RCC 7860 (cell line): ENCODE measurements around the gene TBC1D10B.
"Not testable (repeated sequence)": the region's sequence is repeated elsewhere in the genome, so short reads cannot be mapped to it uniquely, and the experiment has no call there.

ENCODE experiments used
- DNase-seq: peaks from one replicate; pipeline ENCODE4 v3.0.0-alpha.2; 2015; ENCODE audit warnings: low spot score
- FAIRE-seq: peaks from 2 replicates; lab custom pipeline; 2012; peaks lifted over from hg19 to GRCh38; lab: Jason Lieb, UNC

TBC1D10B gene

DNA sequence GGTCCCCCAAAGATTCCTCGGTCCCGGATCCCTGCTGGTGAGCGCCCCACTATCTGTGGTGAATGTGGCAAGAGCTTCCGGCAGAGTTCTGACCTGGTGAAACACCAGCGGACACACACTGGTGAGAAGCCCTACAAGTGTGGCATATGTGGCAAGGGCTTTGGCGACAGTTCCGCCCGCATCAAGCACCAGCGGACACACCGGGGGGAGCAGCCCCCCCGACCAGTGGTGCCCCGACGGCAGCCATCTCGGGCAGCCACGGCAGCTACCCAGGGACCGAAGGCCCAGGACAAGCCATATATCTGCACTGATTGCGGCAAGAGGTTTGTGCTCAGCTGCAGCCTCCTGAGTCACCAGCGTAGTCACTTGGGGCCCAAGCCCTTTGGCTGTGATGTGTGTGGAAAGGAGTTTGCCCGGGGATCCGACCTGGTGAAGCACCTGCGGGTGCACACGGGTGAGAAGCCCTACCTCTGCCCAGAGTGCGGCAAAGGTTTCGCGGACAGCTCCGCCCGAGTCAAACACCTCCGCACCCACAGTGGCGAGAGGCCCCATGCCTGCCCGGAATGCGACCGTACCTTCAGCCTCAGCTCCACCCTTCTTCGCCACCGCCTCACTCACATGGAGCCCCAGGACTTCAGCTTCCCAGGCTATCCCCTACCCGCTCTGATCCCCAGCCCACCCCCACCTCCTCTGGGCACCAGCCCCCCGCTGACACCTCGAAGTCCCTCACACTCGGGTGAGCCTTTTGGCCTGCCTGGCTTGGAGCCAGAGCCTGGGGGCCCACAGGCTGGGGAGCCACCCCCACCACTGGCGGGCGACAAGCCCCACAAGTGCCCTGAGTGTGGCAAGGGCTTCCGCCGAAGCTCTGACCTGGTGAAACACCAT, 27.7 kb upstream of the TBC1D10B start:
- no peak for FAIRE-seq
- no peak for DNase-seq

DNA sequence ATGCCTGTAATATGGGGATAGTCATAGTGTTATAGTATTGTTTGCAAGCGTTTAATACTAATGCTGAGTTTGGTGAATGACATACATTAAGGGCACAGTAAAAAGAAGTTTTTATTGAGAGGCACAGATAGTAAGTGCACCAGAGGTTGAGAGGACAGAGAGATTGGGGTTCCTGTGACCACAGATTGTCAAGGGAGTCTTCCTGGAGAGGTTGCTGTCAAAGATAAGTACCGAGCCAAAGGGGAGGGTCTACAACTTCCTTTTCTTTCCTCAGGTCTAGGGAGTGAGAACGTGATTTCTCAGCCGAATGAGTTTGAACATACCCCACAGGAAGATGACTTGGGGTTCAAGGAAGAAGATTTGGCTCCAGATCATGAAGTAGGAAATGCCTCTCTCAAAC, 26.8 kb upstream of the TBC1D10B start:
- FAIRE-seq (no peak), DNase-seq (no peak)

DNA sequence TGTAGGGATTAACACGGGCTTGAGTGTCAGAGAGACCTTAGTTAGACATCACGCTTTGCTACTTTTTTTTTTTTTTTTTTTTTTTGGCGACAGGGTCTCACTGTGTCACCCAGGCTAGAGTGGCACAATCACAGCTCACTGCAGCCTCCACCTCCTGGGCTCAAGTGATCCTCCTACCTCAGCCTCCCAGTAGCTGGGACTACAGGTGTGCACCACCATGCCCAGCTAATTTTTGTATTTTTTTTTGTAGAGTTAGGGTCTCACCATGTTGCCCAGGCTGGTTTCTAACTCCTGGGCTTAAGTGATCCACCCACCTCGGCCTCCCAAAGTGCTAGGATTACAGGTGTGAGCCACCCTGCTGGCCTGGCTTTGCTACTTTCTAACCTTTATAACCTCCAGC, 26.3 kb upstream of the TBC1D10B start:
- FAIRE-seq, DNase-seq: not testable (repeated sequence)

DNA sequence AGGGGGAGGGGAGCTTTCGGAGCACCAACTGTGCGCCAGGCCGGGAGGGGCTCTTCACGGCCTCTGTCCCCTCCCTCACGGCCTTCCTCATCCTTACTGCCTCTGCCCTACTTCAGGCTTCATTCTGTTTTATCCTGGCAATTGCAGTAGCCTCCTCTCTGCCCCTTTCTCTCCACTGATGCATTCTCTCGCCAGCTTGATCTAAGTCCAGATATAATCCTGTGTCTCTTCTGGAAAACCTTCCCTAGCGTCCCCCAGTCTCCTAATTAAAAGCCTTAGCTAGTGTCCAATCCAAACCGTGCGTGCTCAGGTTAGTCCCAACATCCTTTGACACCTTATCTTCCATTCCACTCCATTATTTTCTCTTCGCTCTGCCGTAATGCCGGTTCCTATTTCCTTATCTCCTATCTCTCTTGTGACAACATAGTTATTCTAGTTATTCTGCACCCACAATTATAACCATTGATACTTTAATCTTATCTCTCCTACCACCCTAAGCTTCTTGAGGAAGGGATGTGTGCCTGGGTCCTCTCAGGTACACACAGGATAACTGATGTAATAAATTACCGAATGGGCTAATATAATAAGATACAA, 25.8 kb upstream of the TBC1D10B start:
- DNase-seq = no peak
- FAIRE-seq = no peak

DNA sequence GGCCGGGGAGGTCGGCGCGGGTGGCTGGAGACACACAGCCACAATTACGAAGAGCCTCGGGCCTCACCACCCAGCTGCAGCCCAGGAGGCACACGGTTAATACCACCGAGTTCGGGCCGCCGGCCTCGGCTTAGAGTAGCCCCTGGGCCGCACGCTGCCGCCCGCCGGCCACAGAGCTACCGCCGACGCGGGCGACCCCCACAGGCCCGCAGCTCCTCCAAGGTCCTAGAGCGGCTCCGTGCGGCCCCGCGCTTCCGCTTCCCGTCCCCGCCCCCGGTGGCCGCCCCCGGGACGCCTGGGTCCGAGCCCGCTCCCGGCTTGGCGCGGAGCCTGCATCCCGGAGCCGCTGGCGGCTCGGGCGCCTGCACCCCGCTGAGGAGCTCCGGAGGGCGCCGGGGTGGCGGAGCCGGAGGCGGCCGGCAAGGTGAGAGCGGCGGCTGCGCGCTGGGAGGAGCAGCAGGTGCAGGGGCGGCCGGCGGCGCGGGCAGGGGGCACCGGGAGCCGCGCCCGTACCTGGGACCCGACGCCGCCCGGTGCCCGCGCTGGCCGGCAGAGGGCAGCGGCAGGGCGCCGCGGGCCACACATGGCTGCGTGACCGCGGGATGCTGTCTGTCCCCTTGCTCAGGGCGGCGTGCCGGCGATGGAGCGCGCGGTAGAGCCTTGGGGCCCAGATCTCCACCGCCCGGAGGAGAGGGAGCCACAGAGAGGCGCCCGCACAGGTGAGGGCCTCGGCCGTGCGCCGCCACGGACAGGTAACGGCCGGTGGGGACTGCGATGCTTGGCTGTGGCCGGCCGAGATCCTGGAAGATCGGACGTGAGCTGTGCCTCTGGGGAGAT, 25.1 kb upstream of the TBC1D10B start, which contains the start of gene ZNF48:
Gene ZNF48, plus strand, starts transcription at position 266 of the 837 bp plus-strand sequence. Its CDS starts 375 bp downstream, at position 641.
- FAIRE-seq (no peak), DNase-seq (peak; percentile 36)

DNA sequence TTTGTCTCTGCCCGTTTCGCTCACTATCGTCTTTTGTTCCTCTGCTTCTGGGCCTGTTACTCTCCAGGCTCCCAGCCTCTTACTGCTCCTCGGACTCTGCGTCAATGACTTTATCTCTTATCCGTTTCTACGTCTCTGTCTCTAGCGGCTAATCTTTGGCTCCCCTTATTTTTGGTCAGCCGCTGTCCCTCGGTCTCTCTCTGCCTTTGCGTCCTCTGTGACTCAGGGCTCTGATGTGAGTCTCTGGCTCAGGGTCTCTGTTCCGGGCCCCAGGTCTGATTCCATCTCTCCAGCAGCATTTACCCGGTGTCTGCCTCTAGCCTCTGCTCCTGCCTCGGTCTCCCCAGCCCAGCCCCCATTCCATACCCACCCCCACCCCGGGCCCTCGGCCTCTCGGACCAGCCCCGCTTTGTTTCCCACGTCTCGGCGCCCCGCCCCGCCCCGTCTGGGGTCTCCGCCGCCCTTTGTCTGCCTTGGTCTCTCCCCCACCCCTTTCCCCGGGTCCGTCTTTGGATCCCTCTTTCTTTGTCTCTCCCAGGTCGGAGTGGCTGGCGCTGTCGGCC, 24.4 kb upstream of the TBC1D10B start:
- FAIRE-seq = no peak
- DNase-seq = no peak

DNA sequence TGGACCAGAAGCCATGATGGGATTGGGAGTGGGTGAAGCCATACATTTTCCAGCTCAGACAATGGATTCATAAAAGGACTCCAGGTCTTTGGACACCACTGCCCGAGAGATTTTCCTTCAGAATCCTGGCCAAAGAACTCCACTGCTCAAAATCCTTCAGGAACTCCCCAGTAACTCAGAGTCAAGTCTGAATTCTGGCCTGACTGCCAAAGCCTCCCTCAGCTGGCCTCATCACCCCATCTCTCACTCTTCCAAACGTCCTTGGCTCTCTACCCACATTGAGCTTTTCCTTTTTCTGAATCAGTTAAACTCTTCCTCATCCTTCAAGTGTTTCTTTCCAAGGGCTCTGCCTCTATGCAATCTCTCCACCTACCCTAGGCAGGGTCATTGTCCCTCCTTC, 13.2 kb upstream of the TBC1D10B start:
- no peak for DNase-seq
- FAIRE-seq = no peak

DNA sequence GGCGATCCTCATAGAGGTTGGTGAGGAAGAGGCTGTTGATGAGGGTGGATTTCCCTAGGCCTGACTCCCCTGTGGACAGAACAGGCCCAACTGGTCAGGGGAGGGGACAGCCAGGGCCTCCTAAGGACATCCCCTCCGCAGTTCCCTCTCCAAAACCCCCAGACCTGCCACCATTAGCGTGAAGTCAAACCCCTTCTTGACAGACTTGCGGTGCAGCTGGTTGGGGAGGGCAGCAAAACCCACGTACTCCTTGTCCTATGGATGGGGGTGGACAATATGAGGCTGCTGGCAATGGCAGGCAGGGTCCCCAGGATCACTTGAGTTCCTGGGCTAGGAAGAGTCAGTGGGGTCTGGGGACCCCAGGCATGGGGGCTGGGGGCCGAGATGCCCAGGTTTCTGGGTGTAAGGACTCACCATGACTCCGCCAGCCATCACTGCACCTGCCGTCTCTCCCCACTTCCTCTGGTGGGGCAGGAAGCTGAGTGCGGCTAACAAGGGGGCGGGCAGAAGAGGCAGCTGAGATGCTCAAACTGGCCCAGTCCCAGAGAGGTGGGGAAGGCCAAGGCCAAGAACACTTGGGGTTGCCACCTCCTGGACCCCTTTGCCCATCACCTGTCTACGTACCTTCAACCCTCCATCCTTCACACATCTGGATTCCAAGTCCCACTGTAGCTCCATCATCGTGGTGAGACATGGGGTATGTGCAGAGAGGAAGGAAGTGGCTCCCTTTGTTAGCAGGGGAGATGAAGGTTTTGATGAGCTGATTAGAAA, 12.0 kb upstream of the TBC1D10B start, which contains the start of gene SEPTIN1:
Gene SEPTIN1, minus strand, starts transcription at position 451 of the 771 bp plus-strand sequence. Its CDS starts 19 bp downstream, at position 432.
- no peak for DNase-seq
- no peak for FAIRE-seq

DNA sequence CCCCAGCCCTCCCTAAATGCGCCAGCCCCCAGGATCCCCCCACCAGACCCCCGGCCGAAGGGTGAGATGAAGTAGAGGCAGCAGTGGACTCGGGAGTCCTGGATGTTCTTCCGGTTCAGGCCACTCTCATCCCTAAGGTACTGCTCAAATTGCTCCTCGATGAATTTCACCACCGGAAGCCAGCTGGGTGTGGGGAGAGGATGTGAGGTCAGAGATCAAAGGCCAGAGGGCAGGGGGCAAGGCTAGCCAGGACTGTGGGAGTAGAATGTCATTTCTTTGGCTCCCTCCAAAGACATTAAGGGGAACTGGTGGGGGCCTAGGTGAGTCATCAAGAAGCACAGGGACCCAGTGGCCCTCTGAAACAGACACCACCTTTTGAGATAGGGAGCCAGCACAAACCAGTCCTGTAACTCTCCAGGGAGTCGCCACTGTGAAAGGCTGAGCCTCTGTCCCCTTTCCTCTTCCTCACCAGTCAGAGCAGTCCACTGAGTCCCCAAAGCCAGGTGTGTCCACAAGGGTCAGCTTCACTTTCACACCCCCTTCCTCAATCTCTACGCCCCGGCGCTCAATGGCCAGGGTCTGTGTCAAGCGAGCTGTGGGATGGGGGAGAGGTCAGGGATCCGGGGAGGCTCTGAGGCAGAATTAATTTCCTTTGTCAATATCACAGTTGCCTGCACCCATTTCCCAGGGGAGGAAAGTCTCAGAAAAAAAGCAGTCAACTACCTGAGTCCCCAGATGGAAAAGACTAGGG, 11.2 kb upstream of the TBC1D10B start:
- DNase-seq = no peak
- FAIRE-seq = no peak

DNA sequence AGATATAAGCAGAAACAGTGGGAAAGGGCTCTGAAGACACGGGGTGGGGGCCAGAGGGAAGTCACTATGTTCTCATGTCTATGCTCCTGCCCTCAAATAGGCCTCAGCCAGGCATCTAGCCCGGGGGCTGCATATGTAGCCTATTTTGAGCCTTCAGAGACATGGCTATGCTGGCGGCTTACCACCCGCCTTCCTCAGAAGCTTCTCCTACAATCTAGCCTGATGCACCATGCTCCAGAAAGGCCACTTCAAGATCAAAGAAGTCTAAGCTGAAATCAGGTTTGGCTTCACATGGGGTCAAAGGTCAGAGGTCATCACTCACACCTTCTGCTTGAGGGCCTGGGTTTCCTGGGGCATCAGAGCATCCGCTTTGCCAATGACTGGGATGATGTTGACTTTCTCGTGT, 10.5 kb upstream of the TBC1D10B start:
- FAIRE-seq (no peak), DNase-seq (no peak)

DNA sequence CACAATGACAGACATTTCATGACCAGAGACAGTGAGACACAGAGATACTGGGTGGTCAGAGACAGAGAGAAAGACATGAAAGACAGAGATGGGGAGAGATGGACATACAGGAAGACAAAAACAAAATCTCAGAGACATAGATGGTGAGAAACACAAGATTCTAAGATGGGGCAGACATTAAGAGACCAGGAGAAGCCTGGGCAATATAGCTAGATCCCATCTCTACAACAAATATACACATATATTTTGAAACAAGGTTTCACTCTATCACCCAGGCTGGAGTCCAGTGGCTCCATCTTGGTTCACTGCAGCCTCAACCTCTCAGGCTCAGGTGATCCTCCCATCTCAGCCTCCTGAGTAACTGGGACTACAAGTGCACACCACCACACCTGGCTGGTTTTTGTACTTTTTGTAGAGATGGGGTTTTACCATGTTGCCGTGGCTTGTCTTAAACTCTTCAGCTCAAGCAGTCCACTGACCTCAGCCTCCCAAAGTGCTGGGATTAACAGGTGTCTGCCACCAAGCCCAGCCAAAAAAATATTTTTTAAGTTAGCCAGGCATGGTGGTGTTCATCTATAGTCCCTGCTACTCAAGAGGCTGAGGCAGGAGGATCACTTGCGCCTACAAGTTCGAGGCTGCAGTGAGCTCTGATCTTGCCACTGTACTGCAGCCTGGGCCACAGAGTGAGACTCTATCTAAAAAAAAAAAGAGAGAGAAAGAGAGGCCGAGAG, 9.9 kb upstream of the TBC1D10B start:
- DNase-seq (no peak), FAIRE-seq (no peak)

DNA sequence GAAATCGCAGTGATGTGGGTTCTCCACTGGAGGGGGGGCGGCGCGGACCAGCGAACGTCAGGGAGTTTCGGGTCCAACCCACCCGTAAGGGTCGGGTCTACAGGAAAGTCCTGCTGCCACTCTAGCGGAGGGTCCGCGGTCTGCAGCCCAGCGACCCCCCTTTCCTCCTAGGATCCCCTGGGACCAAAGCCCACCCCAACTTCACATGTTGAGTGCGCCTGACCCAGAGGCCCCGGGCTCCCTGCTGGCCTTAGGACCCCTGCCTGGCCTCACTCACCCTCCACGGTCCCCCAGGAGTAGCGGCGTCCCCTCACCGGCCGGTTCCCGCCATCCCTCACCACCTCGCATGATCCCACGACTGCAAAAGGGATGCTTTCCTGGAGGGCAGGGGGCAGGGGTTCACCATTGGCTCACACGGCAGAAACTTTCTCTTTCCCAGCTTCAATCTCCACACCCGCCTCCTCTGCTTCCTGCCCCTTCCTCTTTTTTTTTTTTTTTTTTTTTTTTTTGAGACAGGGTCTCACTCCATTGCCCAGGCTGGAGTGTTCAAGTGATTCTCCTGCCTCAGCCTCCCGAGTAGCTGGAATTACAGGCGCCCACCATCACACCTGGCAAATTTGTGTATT, 9.0 kb upstream of the TBC1D10B start:
- DNase-seq = no peak
- FAIRE-seq = no peak

DNA sequence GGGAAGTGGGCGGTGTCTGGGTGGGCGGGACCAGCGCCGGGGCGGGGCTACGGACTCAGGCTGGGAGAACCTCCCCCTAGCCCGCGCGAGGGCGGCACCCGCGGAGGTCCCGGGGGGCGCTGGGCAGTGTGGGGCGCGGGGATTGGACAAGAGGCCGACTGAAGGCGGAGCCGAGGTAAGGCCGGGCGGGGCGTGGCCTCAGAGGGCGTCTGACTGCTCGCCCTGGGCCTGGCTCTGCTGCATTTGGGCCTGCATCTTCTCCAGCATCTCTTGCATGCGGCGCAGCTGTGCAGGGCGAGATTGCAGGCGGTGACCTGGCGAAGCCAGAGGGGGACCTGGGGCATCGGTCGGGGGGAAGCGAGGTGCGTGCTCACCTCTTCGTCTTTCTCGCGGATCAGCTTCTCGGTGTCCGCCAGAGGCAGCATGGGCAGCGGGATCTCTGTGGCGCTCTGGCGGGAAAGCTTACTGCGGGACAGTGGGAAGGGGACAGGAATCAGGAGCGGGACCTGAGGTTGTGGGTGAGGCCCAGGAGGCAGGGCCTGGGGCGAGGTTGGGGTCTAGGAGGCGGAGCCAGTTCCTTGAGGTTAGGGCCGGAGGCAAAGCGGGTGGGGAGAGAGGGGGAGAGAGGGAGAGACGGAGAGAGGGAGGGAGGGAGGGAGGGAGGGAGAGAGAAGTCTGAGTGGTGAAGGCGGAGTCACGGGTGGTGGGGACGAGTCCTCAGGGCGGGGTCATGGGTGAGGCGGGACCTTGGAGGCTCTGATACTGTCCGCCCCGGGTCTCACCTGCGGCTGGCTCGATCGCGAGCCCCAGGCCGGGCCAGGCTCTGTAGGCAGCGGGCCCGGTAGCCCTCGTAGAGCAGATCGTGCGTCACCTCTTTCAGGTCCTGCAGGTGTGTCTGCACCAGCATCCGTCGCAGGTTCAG, 8.2 kb upstream of the TBC1D10B start:
- DNase-seq (peak; percentile 86), FAIRE-seq (peak; percentile 35)

DNA sequence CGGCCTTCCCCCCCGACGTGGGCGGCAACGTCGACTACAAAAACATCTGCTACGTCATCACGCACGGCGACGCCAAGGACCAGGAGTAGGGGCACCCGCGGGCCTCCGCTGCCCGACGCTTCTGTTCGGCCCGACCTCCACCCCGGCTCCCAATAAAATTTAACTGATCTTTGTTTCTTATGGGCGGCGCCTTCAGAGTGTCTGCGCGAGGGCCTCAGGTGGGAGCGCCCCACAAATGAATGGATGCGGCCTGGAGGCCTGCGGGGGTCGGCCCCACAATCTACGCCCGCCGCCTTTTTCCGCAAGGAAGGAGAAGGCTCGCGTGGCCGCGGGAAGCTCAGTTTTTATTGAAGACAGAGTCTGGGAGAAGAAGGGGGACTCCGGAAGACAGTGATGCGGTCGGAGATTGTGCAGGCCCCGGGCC, 7.5 kb upstream of the TBC1D10B start:
- FAIRE-seq = no peak
- DNase-seq = peak; percentile 62

DNA sequence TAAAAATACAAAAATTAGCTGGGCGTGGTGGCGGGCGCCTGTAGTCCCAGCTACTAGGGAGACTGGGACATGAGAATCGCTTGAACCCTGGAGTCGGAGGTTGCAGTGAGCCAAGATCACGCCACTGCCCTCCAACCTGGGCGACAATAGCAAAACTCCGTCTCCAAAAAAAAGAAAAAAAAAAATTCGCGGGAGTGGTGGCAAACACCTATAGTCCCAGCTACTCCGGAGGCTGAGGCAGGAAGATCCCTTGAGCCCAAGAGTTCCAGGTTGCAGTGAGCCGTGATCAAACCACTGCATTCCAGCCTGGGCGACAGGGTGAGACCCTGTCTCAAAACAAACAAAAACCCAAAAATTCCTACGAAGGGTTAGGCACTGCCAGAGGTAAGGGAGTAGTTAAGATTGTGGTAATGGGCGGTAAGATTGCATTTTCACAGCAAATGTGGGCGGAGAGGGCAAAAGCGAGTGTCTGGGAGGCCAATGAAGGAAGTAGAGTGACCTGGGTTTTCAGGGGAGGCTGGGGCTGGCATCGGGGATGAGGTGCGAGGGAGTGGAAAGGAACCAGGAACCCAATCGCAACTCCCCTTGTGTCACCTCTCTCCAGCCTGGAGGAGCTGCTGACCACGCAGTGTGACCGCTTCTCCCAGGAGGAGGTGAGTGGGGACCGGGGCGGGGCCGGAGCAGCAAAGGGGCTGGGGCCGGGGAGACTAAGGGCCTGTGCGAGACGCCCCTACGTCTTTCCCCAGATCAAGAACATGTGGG, 6.9 kb upstream of the TBC1D10B start:
- FAIRE-seq = no peak

DNA sequence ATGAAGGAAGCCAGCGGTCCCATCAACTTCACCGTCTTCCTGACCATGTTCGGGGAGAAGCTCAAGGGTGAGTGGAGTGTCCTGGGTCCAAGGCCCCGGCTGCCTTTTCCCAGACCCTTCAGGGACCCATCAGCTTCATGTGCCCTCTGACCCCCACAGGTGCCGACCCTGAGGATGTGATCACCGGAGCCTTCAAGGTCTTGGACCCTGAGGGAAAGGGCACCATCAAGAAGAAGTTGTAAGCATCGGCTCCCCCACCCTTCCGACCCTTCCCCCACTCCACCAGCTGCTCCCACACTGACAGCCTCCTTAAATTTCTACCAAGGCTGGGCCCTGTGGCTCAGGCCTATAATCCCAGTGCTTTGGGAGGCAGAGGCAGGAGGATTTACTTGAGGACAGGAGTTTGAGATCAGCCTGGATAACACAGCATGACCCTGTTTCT, 6.2 kb upstream of the TBC1D10B start:
- FAIRE-seq (no peak), DNase-seq (no peak)

More for the DNA sequence above, 6.9 kb upstream of the TBC1D10B start:
- no peak for DNase-seq
